Caco-2 (cell line): ENCODE data around the gene FAM241A. TPM values are rescaled to one million over a fixed set of nuclear protein-coding genes. Genes with fewer than 3 reads are reported as not detected.
"Not testable (repeated sequence)": the region's sequence is repeated elsewhere in the genome, so short reads cannot be mapped to it uniquely, and the experiment has no call there.

ENCODE experiments used
- BruUV-seq: library from RNA; stranded (reverse); fragments of 400-500 nt; replicated peaks from 2 replicates; lab custom pipeline; 2021; lab: Mats Ljungman, UMichigan
- CTCF ChIA-PET: fragments of 300-600 bp; sonication (Branson Sonifier 250); formaldehyde crosslinking; loops from one replicate; lab custom pipeline; 2022; ENCODE audit warnings: antibody characterized with exemption; lab: Charles Lee
- POLR2A ChIA-PET: fragments of 300-600 bp; sonication (Branson Sonifier 250); formaldehyde crosslinking; loops from one replicate; lab custom pipeline; 2022; ENCODE audit warnings: antibody characterized with exemption; lab: Charles Lee
- DNase-seq, 2 experiments: peaks; one replicate each; pipeline versions ENCODE4 v3.0.0 to v3.0.0-alpha.2; 2020 to 2022
- H3K27me3 ChIP-seq: replicated peaks from 2 replicates; pipeline ENCODE4 v1.6.0; 2011; ENCODE audit warnings: low read length; ENCODE audit not compliant: control insufficient read depth, insufficient read depth
- H3K36me3 ChIP-seq: 2 replicates; pipeline ENCODE4 v1.5.1; 2011; ENCODE audit warnings: low read length; ENCODE audit not compliant: control insufficient read depth, insufficient read depth
- H3K4me1 ChIP-seq: fragments of 250-450 bp; sonication (Bioruptor Pico); 2 replicates; pipeline ENCODE4 v1.5.1; 2020; ENCODE audit warnings: mild to moderate bottlenecking
- H3K4me3 ChIP-seq: 2 replicates; pipeline ENCODE4 v1.5.1; 2011; ENCODE audit warnings: low read depth, mild to moderate bottlenecking, control low read depth, low read length
- H3K9me3 ChIP-seq: fragments of 250-450 bp; sonication (Bioruptor Pico); 2 replicates; pipeline ENCODE4 v1.5.1; 2020; ENCODE audit warnings: mild to moderate bottlenecking, moderate library complexity
- H3K27ac Mint-ChIP-seq: one replicate; pipeline ENCODE4 v1.8.0; 2022; ENCODE audit warnings: mixed read lengths; ENCODE audit not compliant: unreplicated experiment
- H3K27me3 Mint-ChIP-seq: one replicate; pipeline ENCODE4 v1.8.0; 2022; ENCODE audit warnings: mixed read lengths; ENCODE audit not compliant: insufficient read depth, unreplicated experiment
- H3K36me3 Mint-ChIP-seq: one replicate; pipeline ENCODE4 v1.8.0; 2022; ENCODE audit warnings: mild to moderate bottlenecking, mixed read lengths; ENCODE audit not compliant: insufficient read depth, unreplicated experiment
- H3K4me1 Mint-ChIP-seq: one replicate; pipeline ENCODE4 v1.8.0; 2022; ENCODE audit warnings: low read depth, mixed read lengths; ENCODE audit not compliant: unreplicated experiment
- H3K4me3 Mint-ChIP-seq: one replicate; pipeline ENCODE4 v1.8.0; 2022; ENCODE audit warnings: mild to moderate bottlenecking, moderate library complexity, mixed read lengths; ENCODE audit not compliant: unreplicated experiment
- H3K9me3 Mint-ChIP-seq: one replicate; pipeline ENCODE4 v1.8.0; 2022; ENCODE audit warnings: mixed read lengths; ENCODE audit not compliant: unreplicated experiment
- CTCF ChIP-seq, 2 experiments: fragments of 200-600 bp in 1 of 2; IDR thresholded peaks; 1 replicate in 1 of 2; 2 replicates in 1 of 2; pipeline versions ENCODE4 v1.5.1 to v1.8.0; 2011 to 2022; ENCODE audit warnings: antibody characterized with exemption in 1 of 2, control low read depth in 1 of 2, inconsistent platforms in 1 of 2, low read depth in 1 of 2, low read length in 1 of 2, mild to moderate bottlenecking in 1 of 2, moderate library complexity in 1 of 2; ENCODE audit not compliant: insufficient read depth in 1 of 2, severe bottlenecking in 1 of 2, unreplicated experiment in 1 of 2
- intact Hi-C: fragments of 100-400 bp; cut with micrococcal nuclease; formaldehyde crosslinking; loops from one replicate; pipeline ENCODE4 v1.10.0; 2022; ENCODE audit not compliant: unreplicated experiment
- total RNA-seq: library from RNA; stranded (reverse); gene quantifications from 2 replicates; pipeline ENCODE4 v1.2.3, GENCODE V29; 2022

Gene FAM241A
- total RNA-seq, 1 experiment from 2014 or later: 1.0 TPM

DNA sequence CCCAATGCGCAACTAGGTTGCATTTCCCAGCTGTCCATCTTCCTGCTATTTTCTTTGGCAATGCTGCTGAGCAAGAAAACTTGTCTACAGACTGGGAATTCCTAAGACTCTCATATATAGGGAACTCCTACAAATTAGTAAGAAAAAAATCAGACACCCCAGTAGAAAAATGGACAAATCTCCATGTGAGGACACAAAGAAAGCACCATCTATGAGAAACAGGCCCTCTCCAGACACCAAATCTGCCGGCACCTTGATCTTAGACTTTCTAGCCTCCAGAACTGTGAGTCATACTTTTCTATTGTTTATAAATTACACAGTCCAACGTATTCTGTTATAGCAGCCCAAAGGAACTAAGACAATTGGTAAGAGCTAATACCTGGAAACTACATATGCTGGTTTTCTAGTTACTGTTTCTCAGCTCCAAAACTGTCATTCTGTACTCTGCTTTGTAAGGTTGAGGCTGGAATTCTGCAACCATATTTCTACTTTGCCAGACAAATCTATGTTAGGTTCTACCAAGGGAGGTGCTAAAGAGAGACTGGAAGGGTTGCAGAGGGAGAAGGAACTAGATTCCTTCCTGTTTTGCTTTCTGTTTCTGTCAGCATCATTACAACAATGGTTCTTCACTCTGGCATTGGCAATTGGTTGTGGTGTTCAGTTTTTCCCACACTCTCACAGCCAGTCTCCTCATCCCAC is 35.7 kb upstream of the FAM241A start:
- Histone ChIP-seq H3K4me3 (no peak overlapping the region), H3K36me3 (no peaks in the 10 kb centered on the region), H3K9me3 (no peaks in the 10 kb centered on the region), H3K27me3 (no peaks in the 10 kb centered on the region), H3K4me1 (peaks cover 28% of the 10 kb centered on the region)
- Mint-ChIP-seq H3K27me3 (no peaks in the 10 kb centered on the region), H3K36me3 (no peaks in the 10 kb centered on the region), H3K9me3 (no peaks in the 10 kb centered on the region), H3K27ac (no peak overlapping the region), H3K4me3 (no peak overlapping the region), H3K4me1 (peaks cover 24% of the 10 kb centered on the region)
- POLR2A ChIA-PET: no interaction called here
- CTCF ChIA-PET: interaction anchor here (1.4 kb wide), 1 partner anchor 9 kb away, joined by 3 read pairs; no protein-coding TSS in a partner anchor
- intact Hi-C loops: no loop called here
- no peak for TF ChIP-seq CTCF (IDR thresholded peaks at IDR 0.05; ENCODE audit: insufficient read depth in 1 of 2, low read depth in 1 of 2, low read length in 1 of 2, severe bottlenecking in 1 of 2, unreplicated experiment in 1 of 2)
- BruUV-seq: no TSS peak
- DNase-seq: no peak

- DNase-seq: no peak
- Histone ChIP-seq H3K4me1 (peaks cover 28% of the 10 kb centered on the region), H3K9me3 (no peaks in the 10 kb centered on the region), H3K27me3 (no peaks in the 10 kb centered on the region), H3K36me3 (no peaks in the 10 kb centered on the region), H3K4me3 (no peak overlapping the region)
- Mint-ChIP-seq H3K4me3 (no peak overlapping the region), H3K36me3 (no peaks in the 10 kb centered on the region), H3K27ac (no peak overlapping the region), H3K9me3 (no peaks in the 10 kb centered on the region), H3K4me1 (peaks cover 24% of the 10 kb centered on the region), H3K27me3 (no peaks in the 10 kb centered on the region)
- no peak for TF ChIP-seq CTCF (IDR thresholded peaks at IDR 0.05; ENCODE audit: insufficient read depth in 1 of 2, low read depth in 1 of 2, low read length in 1 of 2, severe bottlenecking in 1 of 2, unreplicated experiment in 1 of 2)
- intact Hi-C loops: no loop called here
- CTCF ChIA-PET: interaction anchor here (1.4 kb wide), 1 partner anchor 10 kb away, joined by 3 read pairs; no protein-coding TSS in a partner anchor
- POLR2A ChIA-PET: no interaction called here
- BruUV-seq: no TSS peak
Observed at GRCh38 chr4:112110059-112110425, 35.2 kb upstream of the FAM241A start.

- intact Hi-C loops: no loop called here
- H3K4me3 ChIP-seq: no peak overlapping the region
- ChIA-PET CTCF (no interaction called here), POLR2A (no interaction called here)
- Mint-ChIP-seq H3K4me3 (no peak overlapping the region), H3K4me1 (peaks cover 24% of the 10 kb centered on the region), H3K36me3 (no peaks in the 10 kb centered on the region), H3K9me3 (no peaks in the 10 kb centered on the region), H3K27me3 (no peaks in the 10 kb centered on the region), H3K27ac (no peak overlapping the region)
- H3K9me3 ChIP-seq: no peaks in the 10 kb centered on the region
- H3K27me3 ChIP-seq: no peaks in the 10 kb centered on the region
- BruUV-seq: no TSS peak
- H3K4me1 ChIP-seq: peaks cover 28% of the 10 kb centered on the region
- TF ChIP-seq CTCF (IDR thresholded peaks at IDR 0.05; ENCODE audit: insufficient read depth in 1 of 2, low read depth in 1 of 2, low read length in 1 of 2, severe bottlenecking in 1 of 2, unreplicated experiment in 1 of 2): no peak
- DNase-seq: no peak
- no peaks in the 10 kb centered on the region for H3K36me3 ChIP-seq
Observed at GRCh38 chr4:112111306-112111705, 33.9 kb upstream of the FAM241A start.

GRCh38 chr4:112112095-112112494 is 33.2 kb upstream of the FAM241A start:
- H3K9me3 ChIP-seq, BruUV-seq, H3K27me3 Mint-ChIP-seq, DNase-seq, H3K9me3 Mint-ChIP-seq, H3K4me3 Mint-ChIP-seq, H3K36me3 ChIP-seq, intact Hi-C loops, CTCF ChIA-PET, POLR2A ChIA-PET, H3K36me3 Mint-ChIP-seq, H3K27me3 ChIP-seq, H3K4me3 ChIP-seq: not testable (repeated sequence)
- H3K4me1 ChIP-seq: peaks cover 28% of the 10 kb centered on the region
- peak overlapping the region; percentile 68 for H3K27ac Mint-ChIP-seq
- H3K4me1 Mint-ChIP-seq: peaks cover 24% of the 10 kb centered on the region
